ENCODE measurements around the gene OR6S1. TPM values are rescaled to one million over a fixed set of nuclear protein-coding genes. Genes with fewer than 3 reads are reported as not detected.
A peak's percentile ranks its signal among the peaks of the same experiment; 100 is the strongest.

Gene OR6S1
- total and polyA plus RNA-seq, 2 experiments from 2014 or later, result not detected

DNA sequence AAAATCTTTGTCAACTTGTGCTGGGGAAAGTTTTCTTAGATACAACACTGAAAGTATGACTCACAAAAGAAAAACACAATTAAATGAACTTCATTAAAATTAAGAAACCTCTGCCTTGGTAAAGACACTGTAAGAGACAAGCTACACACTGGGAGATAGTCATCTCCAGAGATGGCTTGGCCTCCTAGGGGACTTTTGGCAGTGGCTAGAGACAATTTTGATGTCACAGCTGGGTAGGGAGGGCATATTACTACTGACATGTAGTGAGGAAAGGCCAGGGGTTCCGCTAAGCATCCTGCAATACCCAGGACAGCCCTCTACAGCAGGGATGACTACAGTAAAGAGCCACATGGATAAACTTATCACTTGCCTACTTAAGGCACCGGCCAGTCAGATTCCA lies 34.2 kb upstream of the OR6S1 start:
- DNase-seq (ENCODE audit: low spot score) (no peak), ATAC-seq (no peak)
- H3K4me1 Mint-ChIP-seq, result peaks cover 16% of the 10 kb centered on the region
- no peaks in the 10 kb centered on the region for H3K79me2 ChIP-seq (replicated peaks; ENCODE audit: insufficient read depth)
- no peaks in the 10 kb centered on the region for H4K20me1 ChIP-seq (replicated peaks; ENCODE audit: insufficient read depth)
- H3K27me3 ChIP-seq (ENCODE audit: insufficient read depth), result no peaks in the 10 kb centered on the region
- H3K4me3 Mint-ChIP-seq, result no peak overlapping the region
- peaks cover 16% of the 10 kb centered on the region for H3K4me1 ChIP-seq (ENCODE audit: insufficient read depth)
- TF ChIP-seq NANOG (IDR thresholded peaks at IDR 0.05; ENCODE audit: borderline replicate concordance), result no peak
- TF ChIP-seq ZNF462 (CRISPR knock-in tag; IDR thresholded peaks at IDR 0.05), result no peak
- TF ChIP-seq ZNF114 (CRISPR knock-in tag; IDR thresholded peaks at IDR 0.05), result no peak
- no peak for TF ChIP-seq EZH2 (IDR thresholded peaks at IDR 0.05; ENCODE audit: low read depth, unreplicated experiment)
- H3K27ac ChIP-seq (ENCODE audit: low read depth), result no peak overlapping the region
- H3K9me3 Mint-ChIP-seq, result peaks cover 5% of the 10 kb centered on the region; the same call in 2 of the 3 replicates
- no peak overlapping the region for H3K4me2 ChIP-seq
- peak overlapping the region; percentile 72; the same call in 1 of the 2 replicates for H2AFZ ChIP-seq
- no peaks in the 10 kb centered on the region for H3K9me2 ChIP-seq (ENCODE audit: insufficient read depth)
- H3K36me3 Mint-ChIP-seq (ENCODE audit: low read depth), result no peaks in the 10 kb centered on the region
- H3F3A ChIP-seq (replicated peaks; ENCODE audit: low read depth), result no peaks in the 10 kb centered on the region
- H3K4me3 ChIP-seq, result no peak overlapping the region
- no peak overlapping the region for H3K27ac Mint-ChIP-seq
- no peaks in the 10 kb centered on the region for H3K36me3 ChIP-seq (ENCODE audit: insufficient read depth)
- peaks cover 2% of the 10 kb centered on the region for H3K27me3 Mint-ChIP-seq (ENCODE audit: insufficient read depth, low read depth, poor library complexity)

DNA sequence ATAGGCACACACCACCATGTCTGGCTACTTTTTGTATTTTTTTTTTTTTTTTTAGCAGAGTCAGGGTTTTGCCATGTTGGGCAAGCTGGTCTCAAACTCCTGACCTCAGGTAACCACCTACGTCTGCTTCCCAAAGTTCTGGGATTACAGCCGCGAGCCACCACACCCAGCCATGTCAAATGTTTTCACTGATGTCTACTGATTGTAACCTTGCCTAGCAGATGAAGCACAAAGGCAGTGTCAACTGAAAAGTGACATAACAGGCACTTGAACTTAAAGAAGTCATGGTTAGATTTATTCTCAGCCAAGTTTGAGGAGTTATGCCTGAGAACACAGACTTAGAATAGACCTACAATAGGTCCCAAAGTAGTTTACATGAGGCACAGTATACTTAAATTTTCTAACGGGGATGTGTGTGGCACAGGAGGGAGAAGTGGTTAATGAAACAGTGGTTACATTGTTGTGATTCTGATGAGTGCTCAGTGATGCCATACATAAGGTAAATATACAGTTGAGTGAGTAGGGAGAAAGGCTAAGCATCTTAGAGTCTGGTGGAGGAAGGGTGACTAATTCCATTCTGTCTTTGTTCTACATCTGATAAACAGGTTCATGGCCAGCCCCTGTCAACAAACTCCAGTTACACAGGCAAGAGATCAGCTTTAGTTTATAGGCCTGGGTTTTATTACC lies 30.2 kb upstream of the OR6S1 start:
- DNase-seq (ENCODE audit: low spot score) (no peak), ATAC-seq (no peak)
- H3K27me3 ChIP-seq (ENCODE audit: insufficient read depth), result no peaks in the 10 kb centered on the region
- peaks cover 7% of the 10 kb centered on the region for H3K27me3 Mint-ChIP-seq (ENCODE audit: insufficient read depth, low read depth, poor library complexity)
- no peak overlapping the region for H3K4me2 ChIP-seq
- peaks cover 5% of the 10 kb centered on the region; the same call in 2 of the 3 replicates for H3K9me3 Mint-ChIP-seq
- peaks cover 10% of the 10 kb centered on the region for H3K4me1 ChIP-seq (ENCODE audit: insufficient read depth)
- H3K4me3 Mint-ChIP-seq, result no peak overlapping the region
- H3K79me2 ChIP-seq (replicated peaks; ENCODE audit: insufficient read depth), result no peaks in the 10 kb centered on the region
- 0 out of 2 replicates have a peak overlapping the region, but pooled peaks have one; percentile 5 for H2AFZ ChIP-seq
- H3F3A ChIP-seq (replicated peaks; ENCODE audit: low read depth), result no peaks in the 10 kb centered on the region
- no peaks in the 10 kb centered on the region for H3K36me3 Mint-ChIP-seq (ENCODE audit: low read depth)
- peaks cover 7% of the 10 kb centered on the region; the same call in 1 of the 2 replicates for H3K9me2 ChIP-seq (ENCODE audit: insufficient read depth)
- peaks cover 10% of the 10 kb centered on the region; the same call in 2 of the 3 replicates for H3K4me1 Mint-ChIP-seq
- H3K4me3 ChIP-seq, result no peak overlapping the region
- no peaks in the 10 kb centered on the region for H3K36me3 ChIP-seq (ENCODE audit: insufficient read depth)
- H3K27ac ChIP-seq (ENCODE audit: low read depth), result no peak overlapping the region
- no peaks in the 10 kb centered on the region for H4K20me1 ChIP-seq (replicated peaks; ENCODE audit: insufficient read depth)
- no peak overlapping the region for H3K27ac Mint-ChIP-seq
- TF ChIP-seq, protein P1, sequence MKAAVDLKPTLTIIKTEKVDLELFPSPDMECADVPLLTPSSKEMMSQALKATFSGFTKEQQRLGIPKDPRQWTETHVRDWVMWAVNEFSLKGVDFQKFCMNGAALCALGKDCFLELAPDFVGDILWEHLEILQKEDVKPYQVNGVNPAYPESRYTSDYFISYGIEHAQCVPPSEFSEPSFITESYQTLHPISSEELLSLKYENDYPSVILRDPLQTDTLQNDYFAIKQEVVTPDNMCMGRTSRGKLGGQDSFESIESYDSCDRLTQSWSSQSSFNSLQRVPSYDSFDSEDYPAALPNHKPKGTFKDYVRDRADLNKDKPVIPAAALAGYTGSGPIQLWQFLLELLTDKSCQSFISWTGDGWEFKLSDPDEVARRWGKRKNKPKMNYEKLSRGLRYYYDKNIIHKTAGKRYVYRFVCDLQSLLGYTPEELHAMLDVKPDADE (IDR thresholded peaks at IDR 0.05), result no peak
- no peak for TF ChIP-seq ZNF331 (CRISPR knock-in tag; IDR thresholded peaks at IDR 0.05; ENCODE audit: low read depth)
- TF ChIP-seq ZNF114 (CRISPR knock-in tag; IDR thresholded peaks at IDR 0.05), result no peak
- no peak for TF ChIP-seq STAT1 (IDR thresholded peaks at IDR 0.05; ENCODE audit: unreplicated experiment)
- TF ChIP-seq EZH2phosphoT487 (IDR thresholded peaks at IDR 0.05; ENCODE audit: unreplicated experiment), result no peak
- TF ChIP-seq POLR2AphosphoS5 (IDR thresholded peaks at IDR 0.05; ENCODE audit: low read depth), result no peak
